GM21786 (cell line): ENCODE results near the gene SNPH.

Experiments
- ATAC-seq: cut with Tn5 transposase; IDR thresholded peaks from one replicate; pipeline ENCODE4 v1.9.1; 2021; ENCODE audit not compliant: unreplicated experiment

The SNPH gene

DNA sequence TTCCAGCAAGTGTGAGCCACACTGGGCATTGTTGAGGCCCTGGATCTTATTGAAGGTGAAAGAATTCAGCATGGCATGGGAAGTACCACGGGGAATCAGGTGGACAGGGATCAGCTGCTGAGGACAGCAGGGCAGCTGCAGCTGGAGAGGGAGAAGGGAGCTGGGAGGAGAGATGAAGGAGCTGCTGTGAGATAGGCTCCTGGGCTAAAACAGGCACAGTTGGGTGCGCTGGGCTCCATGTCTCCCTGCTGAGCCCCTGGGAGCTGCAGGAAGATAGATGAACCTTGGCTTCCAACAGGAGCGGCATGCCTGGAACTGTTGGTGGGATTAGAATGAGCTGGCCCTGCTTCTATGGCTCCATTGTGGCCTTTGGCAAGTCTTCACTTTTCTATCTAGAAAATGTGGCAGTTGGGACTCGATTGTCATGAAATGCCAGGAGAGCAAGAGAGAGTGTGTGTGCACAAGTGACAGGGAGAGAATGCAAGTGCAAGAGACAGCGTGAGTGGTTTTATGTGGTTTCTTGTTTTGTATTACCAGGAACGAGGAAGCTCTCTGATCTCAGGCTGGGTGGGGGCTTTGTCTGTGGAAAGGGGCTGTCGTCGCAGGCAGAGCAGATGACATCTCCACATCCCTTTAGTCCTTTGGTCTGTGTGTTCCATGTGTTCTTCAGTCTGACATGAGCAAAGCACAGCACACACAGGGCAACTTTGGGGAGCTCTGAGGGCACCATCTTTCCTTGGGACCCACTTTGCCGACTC, 20.4 kb downstream of the SNPH start:
- ATAC-seq: no peak

DNA sequence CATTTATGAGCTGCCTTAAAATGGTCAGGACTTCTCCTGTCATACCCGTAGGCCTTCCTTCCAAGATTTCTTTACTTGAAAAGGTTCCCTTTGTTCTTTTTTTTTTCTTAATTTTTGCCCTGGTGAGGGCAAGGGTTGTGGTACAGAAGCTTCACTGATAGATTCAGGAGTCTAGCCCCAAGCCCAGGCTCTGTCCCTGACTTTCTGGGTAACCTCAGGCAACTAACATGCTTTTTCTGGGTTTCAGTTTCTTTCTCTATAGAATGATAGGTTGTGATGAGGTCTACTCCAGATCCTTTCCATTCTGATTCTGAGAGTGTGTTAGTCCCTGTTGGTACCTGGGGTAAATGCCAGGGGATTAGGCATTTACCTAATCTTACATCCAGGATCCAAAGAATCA, 21.2 kb downstream of the SNPH start:
- no peak for ATAC-seq

DNA sequence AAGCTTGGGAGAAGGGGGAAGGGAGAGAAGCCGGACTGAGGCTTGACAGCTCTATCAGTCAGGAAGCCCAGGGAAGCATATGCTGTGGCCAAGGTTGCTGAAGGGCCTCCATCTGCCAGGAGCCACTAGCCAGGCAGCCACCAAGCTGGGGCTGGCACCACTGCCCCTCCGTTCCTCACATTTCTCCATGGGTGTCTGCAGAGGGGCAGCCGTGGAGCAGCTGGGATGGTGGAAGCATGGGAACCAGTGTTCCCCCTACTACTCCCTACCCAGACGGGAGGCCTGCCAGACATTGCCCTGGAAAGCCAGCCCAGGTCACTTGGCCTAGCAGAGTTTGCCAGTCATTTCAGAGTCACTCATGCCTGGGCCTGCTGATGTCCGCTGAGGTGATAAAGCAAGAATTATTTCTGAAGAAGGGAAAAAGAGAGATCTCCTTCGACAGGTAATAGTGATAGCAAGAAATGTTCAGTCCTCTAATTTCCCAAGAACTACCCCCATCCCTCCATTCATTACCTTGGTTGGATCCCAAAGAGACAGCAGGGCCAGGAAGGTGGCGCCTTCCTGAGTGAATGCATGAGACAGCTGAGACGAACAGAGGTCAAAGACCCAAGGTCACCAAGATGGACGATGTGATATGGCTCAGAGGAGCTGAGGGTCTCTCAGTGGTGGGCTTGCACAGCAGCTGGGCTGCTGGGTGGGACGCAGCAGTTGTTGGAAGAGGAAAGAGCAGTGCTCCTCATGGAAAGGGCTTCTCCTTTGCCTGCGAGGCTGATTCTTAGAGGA, 21.9 kb downstream of the SNPH start:
- ATAC-seq: no peak

DNA sequence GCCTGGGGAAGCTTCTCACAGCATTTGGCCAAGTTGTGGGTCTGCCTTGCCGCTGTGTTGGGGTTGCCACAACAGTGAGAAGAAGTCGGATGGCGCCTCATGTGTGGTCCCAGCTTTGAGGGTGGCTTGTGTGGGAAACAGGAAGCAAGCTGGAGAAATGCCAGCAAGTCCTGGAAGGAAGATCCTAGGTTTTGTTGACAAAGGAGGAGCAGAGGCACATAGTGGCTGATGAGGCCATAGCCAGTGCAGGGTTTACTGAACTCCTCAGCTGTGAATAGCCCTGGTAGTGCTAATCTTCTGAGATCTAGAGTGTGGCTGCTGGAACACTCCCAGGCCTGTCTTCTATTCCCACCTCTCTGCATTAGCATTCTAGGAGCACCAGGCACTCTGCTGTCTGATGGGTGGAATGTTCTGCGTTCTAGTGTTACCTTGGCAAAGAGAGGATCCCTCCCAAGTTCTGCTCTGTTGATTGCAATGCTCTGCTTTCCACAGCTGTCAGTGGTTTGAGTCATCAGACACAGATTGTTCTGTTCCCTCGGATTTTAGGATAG, 25.2 kb downstream of the SNPH start:
- no peak for ATAC-seq

DNA sequence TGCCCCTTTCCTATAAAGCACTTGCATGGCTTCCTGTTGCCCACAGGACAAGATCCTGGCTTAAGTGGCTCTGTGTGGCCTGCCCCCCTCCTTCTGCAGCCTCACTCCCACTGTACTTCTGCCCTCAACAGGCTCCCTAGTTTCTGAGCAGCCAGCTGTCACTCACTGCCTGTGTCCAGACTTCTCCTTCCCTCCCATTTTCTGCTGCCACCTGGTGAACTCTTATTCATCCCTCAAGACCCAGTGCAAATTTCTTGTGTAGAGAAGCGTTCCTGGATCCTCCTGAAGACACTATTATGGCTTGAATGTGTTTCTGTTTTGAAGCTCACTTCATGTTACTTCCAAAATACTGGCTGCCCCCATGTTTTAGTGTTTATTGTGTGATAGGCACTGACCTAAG, 26.5 kb downstream of the SNPH start:
- no peak for ATAC-seq

DNA sequence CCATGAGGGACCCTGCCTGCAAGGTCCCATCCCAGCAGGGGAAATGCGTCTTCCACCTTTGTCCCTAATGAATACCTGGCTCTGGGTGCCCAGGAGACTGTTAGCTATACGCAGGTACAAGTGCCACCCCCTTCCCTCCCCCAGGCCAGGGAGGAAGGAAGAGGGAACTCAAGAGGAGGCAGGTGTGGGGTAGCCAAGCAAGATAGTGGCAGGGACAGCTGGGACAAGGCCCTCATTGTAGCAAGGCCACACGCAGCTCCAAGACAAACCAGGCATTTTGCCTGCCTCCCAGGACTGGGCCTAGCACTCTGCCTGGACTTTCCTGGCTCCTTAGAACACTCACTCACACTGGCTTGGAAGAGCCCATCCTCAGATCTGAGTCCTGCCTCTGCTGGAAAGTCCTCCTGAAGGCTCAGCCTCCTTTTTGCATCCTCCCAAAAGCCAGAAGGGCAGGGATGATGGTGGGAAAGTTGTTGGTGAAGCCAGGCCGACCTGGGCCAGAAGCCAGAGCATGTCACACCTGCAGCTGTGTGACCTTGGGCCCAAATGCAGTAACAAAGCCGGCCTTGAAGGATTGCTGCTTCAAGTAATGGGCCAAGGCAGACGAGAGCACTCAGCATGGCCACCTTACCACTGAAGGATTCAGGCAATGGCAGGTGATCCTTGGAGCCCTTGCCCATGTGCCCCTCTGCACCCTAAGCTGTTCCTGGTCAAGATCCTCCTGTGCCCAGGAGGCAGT, 27.7 kb downstream of the SNPH start:
- no peak for ATAC-seq

DNA sequence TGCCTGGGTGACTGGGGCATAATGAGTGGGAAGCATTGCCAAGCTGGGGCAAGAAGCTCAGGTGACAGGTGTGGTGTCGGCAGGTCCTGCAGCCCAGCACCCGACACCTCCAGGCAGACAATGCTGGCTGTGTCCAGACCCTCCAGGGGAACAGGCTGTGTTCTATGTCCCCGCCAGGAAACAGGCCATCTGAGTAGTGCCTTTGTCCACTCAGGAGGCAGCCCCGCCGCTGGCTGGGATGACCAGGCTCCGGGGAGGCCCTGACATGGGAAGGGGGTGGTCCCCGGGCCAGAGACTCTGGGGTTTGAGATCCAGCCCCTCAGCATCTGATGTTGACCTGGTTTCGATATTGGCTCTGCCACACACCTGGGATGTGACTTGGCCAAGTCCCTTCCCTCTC, 28.4 kb downstream of the SNPH start:
- no peak for ATAC-seq

DNA sequence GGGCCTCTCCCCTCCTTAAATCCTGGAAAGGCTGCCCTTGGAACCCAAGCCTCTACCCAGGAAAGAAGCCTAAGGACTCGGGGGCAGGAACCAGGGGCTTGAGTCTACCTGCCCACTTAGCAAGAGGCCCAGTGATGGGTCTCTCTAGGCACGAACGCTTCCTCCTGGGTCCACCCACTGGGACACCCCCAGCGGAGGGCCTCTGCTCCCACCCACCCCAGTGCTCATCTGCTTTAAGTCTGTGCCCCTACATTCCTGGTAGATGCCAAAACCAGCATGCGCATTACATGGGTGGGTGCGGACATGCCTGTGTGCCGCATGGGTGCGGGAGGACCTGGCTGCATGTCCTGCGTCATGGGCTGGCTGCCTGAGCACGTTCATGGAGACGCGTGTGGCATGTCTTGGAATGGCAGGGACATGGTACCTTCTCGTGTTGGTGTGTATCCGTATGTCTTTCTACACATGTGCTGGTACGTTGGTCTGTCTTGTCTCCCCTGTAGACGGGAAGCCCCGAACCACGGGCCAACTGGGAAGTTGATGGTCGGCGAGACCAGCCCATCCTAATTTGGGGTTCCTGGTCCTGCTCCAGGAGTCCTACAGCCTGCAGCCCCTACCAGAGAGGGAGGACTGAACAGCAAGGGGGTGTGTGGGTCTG, 29.3 kb downstream of the SNPH start:
- no peak for ATAC-seq

DNA sequence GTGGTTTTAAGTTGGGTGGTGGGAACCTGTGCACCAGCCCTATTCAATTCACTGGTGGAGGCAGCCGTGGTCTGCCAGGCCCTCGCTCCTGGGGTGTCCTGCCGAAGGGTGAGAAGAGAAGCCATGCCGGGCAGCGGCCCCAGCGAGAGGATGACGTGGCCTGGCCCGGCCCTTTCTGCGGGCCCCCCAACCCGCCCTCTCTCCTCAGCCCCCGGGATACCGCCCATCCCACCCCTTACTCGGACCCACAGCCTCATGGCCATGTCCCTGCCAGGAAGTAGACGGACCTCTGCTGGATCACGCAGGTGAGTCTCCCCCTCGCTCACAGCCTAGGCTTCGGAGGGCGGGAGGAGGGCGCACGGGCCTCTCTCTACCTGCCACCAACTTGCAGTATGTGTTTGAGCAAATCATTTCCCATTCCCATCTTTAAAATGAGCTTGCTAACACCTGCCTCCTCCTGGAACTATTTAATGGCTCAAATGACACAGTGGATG, 30.1 kb downstream of the SNPH start:
- ATAC-seq: no peak

DNA sequence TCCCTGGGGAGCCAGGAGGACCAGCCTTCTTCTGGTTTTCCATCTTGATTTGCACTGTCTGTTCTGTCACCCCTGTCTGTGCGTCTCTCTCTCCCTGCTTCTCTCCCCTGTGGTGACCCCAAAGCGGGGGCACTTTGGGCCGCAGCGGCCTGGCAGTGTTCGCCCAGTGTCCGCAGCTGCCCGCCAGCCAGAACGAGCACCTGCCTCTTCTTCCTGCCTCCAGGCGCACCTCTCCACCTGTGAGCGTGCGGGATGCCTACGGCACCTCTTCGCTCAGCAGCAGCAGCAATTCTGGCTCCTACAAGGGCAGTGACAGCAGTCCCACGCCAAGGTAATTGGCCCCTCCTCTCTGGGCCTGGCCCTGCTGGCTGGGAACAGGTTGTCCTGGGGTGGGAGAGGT, 30.8 kb downstream of the SNPH start:
- ATAC-seq: no peak

DNA sequence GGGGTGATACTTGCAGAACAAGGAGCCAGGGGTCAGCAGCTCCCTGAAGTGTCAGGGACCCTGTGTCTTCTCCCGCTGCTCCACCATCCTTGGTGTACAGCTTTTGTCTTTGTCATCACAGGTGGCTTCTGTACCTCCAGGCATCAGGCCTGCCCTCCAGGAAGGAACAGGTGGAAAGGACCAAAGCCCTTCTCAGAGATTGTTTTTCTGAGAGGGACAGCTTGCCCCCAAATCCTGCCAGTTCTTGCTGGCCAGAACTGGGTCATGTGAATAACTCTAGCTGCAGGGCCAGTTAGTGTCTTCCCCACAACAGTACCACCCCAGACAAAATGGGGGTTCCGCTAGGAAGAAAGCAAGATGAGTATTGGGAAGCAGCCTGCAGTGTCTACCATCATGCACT, 31.4 kb downstream of the SNPH start:
- no peak for ATAC-seq

DNA sequence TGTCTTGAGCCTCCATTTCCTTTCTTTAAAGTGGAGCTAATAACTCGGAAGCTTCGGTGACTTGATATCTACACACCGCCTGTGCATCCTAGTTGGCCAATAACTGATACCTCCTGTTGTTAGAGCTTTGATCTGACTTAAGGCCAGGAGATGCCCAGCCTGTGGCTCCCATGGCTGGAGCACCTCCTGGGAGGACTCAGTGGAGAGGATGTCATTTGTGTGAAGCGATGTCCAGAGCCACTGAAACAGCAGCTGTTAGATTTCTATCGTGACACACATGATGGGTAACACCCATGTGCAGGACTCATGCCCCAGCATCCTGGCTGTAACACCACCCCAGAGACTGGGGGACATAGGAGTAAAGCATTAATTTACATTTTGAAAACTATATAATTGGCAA, 32.1 kb downstream of the SNPH start:
- ATAC-seq: no peak

DNA sequence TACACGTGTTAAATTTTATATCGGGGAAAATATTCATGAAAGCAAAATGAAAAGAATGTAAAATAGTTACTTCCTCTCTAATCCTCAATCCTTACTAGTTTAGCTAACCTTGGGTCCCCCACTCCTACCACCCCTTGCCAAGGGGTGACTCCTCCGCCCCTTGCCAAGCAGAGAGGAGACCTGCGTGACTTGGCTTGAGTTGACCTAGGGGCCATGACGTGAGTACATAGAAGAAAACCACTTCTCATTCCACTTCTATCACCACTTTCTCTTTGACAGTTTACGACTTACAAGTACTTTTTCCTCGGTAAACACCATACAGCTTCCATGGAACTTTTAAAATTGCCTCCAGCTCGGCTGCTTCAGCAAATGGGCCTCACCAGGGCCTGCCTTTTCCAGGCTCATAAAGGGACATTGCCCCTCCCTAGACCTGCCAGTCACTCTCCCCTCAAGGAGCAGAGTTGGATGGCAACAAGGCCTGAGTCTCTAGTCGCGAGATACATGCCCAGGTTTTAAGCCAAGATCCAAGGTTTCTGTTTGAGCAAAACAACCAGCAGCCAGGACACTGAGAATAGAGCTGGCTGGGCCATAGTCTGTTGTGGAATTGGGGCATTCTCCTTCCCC, 32.9 kb downstream of the SNPH start:
- ATAC-seq: no peak

DNA sequence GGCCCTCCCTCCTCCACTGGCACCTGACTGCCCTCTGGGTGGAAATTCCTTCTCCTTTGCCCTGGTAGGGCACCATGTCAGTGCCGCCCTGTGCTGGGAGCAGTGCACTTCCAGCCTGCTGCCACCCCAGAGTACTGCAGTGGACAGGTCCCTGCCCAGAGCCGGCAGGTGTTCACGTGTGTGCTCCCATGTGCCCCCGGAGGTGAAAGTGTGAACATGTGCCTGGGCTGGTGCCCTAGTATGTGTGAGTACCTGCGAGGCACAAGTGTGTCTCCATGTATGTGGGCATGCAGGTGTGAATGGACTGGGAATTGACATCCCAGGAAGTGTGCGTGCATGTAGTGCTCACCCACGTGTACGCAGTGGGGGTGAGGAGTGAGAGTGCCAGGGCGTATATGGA, 33.4 kb downstream of the SNPH start:
- no peak for ATAC-seq

DNA sequence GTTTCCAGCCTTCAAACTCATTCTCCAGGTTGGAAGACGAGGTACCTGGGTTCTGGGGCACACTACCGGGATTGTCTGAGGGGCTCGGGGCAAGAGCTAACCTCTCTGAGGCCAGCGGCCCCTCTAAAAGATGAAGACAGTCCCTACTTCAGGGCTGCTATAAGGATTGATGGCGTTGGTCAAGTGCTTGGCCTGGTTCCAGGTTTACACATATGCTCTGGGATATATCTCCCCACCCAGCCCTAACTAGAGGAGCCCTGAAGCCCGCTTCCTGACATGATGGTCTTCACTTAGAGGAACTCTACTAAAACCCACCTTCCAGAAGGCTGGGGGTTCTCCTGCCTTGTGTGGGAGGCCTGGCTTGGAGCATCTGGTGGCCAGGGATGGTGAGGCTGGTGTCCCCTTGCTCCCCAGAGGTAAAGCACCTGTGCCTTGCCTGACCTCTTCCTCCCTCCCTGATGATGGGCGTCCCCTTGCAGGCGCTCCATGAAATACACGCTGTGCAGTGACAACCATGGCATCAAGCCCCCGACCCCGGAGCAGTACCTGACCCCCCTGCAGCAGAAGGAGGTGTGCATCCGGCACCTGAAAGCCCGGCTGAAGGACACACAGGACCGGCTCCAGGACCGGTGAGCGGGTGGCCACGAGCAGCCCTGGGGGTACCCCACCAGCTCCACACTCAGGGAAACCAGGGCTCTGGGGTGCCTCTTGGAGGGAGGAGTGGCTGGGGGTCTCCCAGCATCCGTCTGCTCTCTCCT, 34.2 kb downstream of the SNPH start:
- no peak for ATAC-seq

DNA sequence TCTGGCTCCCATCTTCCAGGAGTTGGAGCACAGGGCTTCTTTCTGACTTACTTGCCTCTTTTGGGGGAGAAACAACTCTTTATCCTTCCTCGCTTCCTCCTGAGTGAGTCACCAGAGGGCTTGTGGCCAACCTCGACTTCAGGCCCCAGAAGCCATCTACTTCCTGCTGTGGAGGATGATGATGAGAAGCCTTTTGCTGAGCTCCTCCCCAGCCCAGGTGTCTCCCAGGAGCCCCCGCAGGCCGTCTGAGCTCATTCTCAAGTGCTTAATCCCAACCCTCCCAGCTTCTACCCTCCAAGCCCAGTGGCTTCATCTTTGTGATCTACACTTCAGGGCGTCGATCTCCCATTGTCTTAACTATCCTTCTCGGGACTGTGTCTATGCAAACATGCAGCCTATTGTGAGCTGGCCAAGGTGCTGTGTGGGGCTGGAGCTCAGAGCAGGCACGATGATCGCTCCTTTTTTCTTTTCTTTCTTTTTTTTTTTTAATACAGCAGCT, 35.0 kb downstream of the SNPH start:
- no peak for ATAC-seq

DNA sequence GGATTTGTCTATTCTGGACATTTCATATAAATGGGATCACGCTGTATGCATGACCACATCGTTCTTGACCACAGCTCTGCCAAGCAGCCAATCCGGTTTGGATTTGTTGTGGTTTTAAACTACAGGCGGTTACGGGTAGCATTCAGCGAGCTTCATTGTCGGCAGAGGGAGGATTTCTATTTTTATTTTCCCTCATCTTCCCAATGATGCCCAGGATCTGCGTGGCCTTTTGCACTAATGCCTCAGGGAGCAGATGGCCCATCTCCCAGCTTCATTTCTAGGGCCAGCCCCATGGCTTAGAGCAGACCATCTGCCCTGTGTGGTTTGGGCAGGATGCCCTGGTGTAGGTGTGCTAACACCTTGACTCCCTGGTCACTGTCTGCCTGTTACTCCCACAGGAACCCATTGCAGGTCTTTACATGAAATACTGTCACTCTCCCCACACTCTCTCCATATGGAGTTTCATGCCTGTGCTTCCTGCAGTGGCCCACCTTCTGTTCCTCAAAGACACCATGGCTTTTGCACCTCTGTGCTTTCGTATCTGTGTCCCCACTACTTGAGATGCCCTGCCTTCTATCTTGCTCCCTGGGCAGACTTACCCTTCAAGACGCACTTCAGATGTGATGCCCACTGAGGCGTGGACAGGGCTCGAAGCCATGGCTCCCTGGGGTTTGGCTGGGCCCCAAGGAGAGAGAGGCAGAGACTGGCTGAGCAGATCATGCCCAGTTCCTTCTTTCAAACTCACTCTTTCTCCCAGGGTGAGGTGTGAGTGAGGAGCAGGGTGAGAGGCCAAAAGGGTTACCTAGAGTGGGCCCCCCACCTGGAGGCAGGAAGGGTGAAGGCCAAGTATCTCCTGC, 36.8 kb downstream of the SNPH start:
- no peak for ATAC-seq

DNA sequence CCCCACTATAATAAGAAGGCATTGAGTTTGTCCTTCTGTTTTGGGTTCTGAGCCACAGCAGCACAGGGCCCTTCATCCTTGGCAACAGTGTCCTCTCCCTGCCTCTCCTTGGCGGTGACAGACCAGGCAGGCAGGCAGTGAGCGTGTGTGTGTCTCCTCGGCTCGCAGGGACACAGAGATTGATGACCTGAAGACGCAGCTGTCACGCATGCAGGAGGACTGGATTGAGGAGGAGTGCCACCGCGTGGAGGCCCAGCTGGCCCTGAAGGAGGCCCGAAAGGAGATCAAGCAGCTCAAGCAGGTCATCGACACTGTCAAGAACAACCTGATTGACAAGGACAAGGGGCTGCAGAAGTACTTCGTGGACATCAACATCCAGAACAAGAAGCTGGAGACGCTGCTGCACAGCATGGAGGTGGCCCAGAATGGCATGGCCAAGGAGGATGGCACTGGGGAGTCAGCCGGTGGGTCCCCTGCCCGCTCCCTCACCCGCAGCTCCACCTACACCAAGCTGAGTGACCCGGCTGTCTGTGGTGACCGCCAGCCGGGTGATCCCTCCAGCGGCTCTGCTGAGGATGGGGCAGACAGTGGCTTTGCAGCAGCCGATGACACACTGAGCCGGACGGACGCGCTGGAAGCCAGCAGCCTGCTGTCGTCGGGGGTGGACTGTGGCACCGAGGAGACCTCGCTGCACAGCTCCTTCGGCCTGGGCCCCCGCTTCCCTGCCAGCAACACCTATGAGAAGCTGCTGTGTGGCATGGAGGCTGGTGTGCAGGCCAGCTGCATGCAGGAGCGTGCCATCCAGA, 38.8 kb downstream of the SNPH start:
- no peak for ATAC-seq
